Tibial artery (tissue), 4 donors: ENCODE results near the gene ATAT1.
A peak's percentile ranks its signal among the peaks of the same experiment; 100 is the strongest.

Experiments used
- DNase-seq, 2 donors: peaks; one replicate each; pipeline ENCODE4 v3.0.0-alpha.2; 2019
- H3K27ac ChIP-seq, 2 donors: fragments of 200-600 bp; sonication (generic) in 1 of 2; 1 replicate in 1 of 2; 2 replicates in 1 of 2; pipeline ENCODE4 v1.5.1; 2018 to 2019; ENCODE audit warnings: mild to moderate bottlenecking in 1 of 2
- H3K27me3 ChIP-seq, 2 donors: fragments of 200-600 bp; sonication (generic) in 1 of 2; one replicate each; pipeline versions ENCODE4 v1.5.1 to v1.6.0; 2016 to 2019
- H3K36me3 ChIP-seq, 3 donors: fragments of 200-600 bp; sonication (generic) in 2 of 3; one replicate each; pipeline ENCODE4 v1.5.1; 2016 to 2019; ENCODE audit warnings: mild to moderate bottlenecking in 2 of 3
- H3K4me1 ChIP-seq, 4 donors: fragments of 200-600 bp; sonication (generic) in 2 of 4; 1 replicate in 3 of 4; 2 replicates in 1 of 4; pipeline ENCODE4 v1.5.1; 2016 to 2019
- H3K4me3 ChIP-seq, 2 donors: fragments of 200-600 bp; sonication (generic) in 1 of 2; 1 replicate in 1 of 2; 2 replicates in 1 of 2; pipeline ENCODE4 v1.5.1; 2018 to 2019; ENCODE audit warnings: mild to moderate bottlenecking in 2 of 2
- H3K9me3 ChIP-seq, 3 donors: fragments of 200-600 bp; sonication (generic) in 1 of 3; one replicate each; pipeline ENCODE4 v1.5.1; 2016 to 2019
- intact Hi-C: fragments of 100-400 bp; cut with DNase I; formaldehyde crosslinking; loops from one replicate; pipeline ENCODE4 v1.15.0; 2023; ENCODE audit warnings: low total_unique reads
- TF ChIP-seq, protein P1 (sequence below), 2 experiments: fragments of 200-600 bp in 1 of 2; fragments of 450-650 bp in 1 of 2; IDR thresholded peaks; one replicate each; pipeline ENCODE4 v1.5.1; 2017 to 2019; ENCODE audit warnings: antibody characterized with exemption in 2 of 2, mild to moderate bottlenecking in 1 of 2, moderate library complexity in 1 of 2

ATAT1 gene

DNA sequence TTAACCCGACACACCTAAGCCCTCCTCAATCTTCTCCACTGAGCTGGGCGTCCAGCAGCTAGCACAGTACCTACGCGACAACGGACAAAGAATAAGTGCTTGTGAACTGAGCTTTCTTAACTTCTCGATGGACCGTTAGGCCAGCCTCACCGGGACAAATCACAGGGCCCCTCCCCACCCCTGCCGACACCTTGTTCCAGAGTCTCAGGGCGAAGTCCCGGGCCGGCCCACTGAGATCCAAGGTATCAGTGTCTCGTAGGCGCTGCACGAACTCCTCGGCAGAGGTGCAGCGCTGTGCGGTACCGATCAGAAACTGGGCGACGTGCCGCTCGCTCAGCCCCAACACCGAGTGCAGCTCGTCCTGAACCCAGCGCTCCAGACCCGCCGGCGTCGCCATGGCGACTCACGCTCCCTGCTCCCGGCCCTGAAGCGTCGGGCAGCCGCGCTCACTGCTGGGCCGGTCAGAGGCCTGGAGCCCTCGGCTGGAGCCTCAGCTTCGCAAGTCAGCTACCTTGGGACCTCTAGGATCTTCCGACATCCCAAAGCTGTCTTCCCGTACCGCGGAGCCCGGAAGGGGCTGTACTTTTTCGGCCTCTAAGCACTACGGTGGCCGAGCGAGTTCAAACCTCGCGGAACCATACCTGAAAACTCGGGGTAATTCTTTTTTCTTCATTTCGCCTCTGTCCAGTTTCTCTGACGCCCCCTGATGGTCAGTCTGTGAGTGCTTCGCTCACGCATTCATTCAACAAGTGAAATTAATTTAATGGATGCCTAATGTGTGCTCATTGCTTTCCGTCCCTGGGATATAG, 46.0 kb downstream of the ATAT1 start, which contains the start of gene DHX16:
Gene DHX16, minus strand, starts transcription at position 562 of the 809 bp plus-strand sequence. Its CDS starts 165 bp downstream, at position 397.
- TF ChIP-seq, protein P1, sequence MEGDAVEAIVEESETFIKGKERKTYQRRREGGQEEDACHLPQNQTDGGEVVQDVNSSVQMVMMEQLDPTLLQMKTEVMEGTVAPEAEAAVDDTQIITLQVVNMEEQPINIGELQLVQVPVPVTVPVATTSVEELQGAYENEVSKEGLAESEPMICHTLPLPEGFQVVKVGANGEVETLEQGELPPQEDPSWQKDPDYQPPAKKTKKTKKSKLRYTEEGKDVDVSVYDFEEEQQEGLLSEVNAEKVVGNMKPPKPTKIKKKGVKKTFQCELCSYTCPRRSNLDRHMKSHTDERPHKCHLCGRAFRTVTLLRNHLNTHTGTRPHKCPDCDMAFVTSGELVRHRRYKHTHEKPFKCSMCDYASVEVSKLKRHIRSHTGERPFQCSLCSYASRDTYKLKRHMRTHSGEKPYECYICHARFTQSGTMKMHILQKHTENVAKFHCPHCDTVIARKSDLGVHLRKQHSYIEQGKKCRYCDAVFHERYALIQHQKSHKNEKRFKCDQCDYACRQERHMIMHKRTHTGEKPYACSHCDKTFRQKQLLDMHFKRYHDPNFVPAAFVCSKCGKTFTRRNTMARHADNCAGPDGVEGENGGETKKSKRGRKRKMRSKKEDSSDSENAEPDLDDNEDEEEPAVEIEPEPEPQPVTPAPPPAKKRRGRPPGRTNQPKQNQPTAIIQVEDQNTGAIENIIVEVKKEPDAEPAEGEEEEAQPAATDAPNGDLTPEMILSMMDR (IDR thresholded peaks at IDR 0.05): peak; percentile 81 to 85
- Histone ChIP-seq H3K4me1 (peaks cover 0 to 18% (median 12%) of the 10 kb centered on the region in 4 donors), H3K27me3 (no peaks in the 10 kb centered on the region), H3K36me3 (peaks cover 31 to 53% (median 37%) of the 10 kb centered on the region in 3 donors), H3K27ac (peak within 1 kb of the TSS; percentile 67 to 77), H3K9me3 (no peaks in the 10 kb centered on the region), H3K4me3 (peak within 1 kb of the TSS; percentile 85)
- DNase-seq: peak; percentile 98
- intact Hi-C loops: loop anchor here (10.0 kb wide), 3 partner anchors 48 to 412 kb away; partner anchors contain the start of gene ATAT1

DNA sequence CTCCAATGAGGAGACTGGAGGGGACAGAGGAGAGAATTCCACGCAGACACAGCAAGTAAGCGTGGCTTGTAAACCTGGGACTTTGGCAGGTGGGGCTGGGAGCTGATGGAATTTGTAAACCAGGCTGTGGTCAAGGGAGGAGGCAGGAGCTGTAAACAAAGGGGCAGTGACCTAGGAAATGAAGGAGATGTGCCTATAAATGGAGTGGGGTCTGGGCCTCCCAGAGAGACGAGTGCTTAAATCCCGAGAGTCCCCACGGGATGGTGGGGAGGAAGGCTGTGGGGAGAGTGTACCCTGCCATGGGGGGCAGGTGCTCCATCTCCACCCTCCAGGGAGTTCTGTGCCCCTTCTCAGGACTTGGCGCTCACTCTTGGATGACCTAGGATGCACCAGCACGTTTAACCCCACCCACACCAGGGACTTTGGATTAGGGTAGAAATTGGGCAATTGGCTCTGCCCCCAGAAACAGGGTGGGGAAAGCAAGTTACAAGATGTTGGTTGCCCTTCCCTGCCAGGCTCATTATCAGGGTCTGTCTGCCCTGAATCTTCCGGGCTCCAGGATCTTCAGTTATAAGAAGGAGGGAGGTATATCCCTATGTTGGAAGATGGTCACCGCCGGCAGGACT, 50.1 kb downstream of the ATAT1 start:
- H3K4me3 ChIP-seq: no peak overlapping the region
- intact Hi-C loops: loop anchor here (10.0 kb wide), 3 partner anchors 52 to 408 kb away; partner anchors contain the start of gene ATAT1
- H3K36me3 ChIP-seq: peaks cover 27 to 45% (median 34%) of the 10 kb centered on the region in 3 donors
- no peak overlapping the region for H3K27ac ChIP-seq
- TF ChIP-seq, protein P1 (IDR thresholded peaks at IDR 0.05): no peak
- peaks cover 4 to 39% (median 35%) of the 10 kb centered on the region in 4 donors for H3K4me1 ChIP-seq
- no peaks in the 10 kb centered on the region for H3K9me3 ChIP-seq
- no peaks in the 10 kb centered on the region for H3K27me3 ChIP-seq
- DNase-seq: peak in 1 of 2 donors; percentile 53

DNA sequence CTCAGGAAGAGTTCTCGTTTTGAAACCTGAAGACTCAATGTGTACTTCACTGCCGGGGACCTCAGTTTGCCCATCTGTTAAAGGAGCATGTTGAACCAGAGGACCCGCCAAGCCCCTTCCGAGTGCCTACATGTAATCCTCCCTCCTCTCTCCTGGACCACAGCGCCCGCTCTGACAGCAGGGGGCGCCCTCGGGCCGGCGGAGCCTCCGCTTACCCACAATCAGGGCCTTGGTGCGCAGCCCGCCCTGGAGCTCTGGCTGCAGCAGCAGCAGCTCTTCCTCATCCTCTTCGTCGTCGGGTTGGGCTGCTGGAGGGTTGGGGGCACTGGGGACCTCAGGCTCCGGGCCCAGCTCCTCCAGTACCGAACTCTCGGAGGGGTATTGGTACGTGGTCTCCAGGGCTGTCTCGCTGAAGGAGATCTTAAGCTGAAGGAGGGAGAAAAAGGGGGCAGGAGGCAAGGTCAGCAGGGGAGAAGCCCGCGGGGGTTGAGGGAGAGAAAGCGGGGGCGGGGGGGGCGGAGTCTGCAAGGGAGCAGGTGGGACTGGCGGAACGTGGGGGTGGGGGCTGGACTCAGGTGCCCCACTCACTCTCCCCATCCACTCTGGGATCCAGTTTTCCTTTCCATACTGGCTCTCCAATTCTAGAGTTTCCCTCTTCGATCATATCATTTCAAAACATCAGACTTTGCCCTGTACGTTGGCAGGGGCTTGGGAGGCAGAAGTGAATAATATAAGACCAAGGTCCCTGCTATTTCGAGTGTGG, 52.5 kb downstream of the ATAT1 start:
- peak overlapping the region; percentile 15 to 64 for H3K4me3 ChIP-seq
- intact Hi-C loops: loop anchor here (1.0 to 10.0 kb wide), 4 partner anchors 43 to 406 kb away; partner anchors contain the start of gene ATAT1
- no peaks in the 10 kb centered on the region for H3K9me3 ChIP-seq
- TF ChIP-seq, protein P1 (IDR thresholded peaks at IDR 0.05): peak; percentile 96
- peaks cover 4 to 54% (median 46%) of the 10 kb centered on the region in 4 donors for H3K4me1 ChIP-seq
- H3K27ac ChIP-seq: peak overlapping the region; percentile 94 to 100
- H3K27me3 ChIP-seq: no peaks in the 10 kb centered on the region
- peak; percentile 82 to 92 for DNase-seq
- H3K36me3 ChIP-seq: peaks cover 27 to 45% (median 34%) of the 10 kb centered on the region in 3 donors

DNA sequence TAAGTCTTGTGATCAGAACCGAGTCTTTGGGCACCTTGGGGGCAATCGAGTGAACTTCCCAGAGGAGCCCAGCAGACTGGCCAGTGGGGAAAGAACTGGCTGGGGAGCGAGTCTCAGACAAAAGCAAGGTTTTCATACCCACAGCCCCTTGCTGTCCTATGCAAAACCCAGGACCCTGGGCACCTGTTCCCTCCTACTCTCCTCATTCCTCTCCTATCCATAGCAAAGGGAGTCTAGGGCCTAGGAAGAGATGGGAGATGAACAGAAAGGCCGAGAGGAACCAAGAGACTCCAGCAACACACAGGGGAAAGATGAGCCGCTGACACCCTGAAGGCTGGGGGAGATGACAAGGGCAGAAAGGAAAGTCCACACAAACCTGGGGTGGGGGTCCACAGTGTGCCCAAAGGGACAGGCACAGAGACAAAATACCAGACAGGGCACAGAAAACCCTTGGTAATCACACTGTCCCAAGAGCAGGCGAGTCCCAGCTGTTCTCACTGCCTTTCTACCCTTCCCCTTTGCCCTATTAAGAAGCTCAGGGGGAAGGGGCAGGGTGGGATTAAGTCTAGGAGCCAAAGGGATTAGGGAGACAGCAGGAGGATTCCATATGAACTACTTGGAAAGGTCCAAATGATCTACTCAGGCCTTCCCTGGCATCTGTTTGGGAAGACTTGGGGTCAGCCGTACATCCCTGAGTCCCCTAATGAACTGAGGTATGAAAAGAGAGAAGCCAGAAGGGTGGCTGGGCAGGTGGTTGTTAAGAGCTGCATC, 53.3 kb downstream of the ATAT1 start:
- no peak for DNase-seq
- TF ChIP-seq, protein P1 (IDR thresholded peaks at IDR 0.05): no peak
- H3K36me3 ChIP-seq: peaks cover 27 to 45% (median 34%) of the 10 kb centered on the region in 3 donors
- H3K4me3 ChIP-seq: peak overlapping the region; percentile 64 to 90
- H3K27ac ChIP-seq: peak overlapping the region; percentile 94 to 100
- H3K27me3 ChIP-seq: no peaks in the 10 kb centered on the region
- intact Hi-C loops: loop anchor here (1.0 to 10.0 kb wide), 5 partner anchors 42 to 405 kb away; partner anchors contain the start of gene ATAT1
- peaks cover 4 to 60% (median 49%) of the 10 kb centered on the region in 4 donors for H3K4me1 ChIP-seq
- no peaks in the 10 kb centered on the region for H3K9me3 ChIP-seq
